GM12872 (cell line): ENCODE results near the gene VSX1.

ENCODE experiments used
- TF ChIP-seq, protein P1 (sequence below): IDR thresholded peaks from 3 replicates; pipeline ENCODE4 v1.5.1; 2011; ENCODE audit warnings: low read depth, mild to moderate bottlenecking, low read length, moderate library complexity; ENCODE audit not compliant: insufficient read depth

Gene VSX1

DNA sequence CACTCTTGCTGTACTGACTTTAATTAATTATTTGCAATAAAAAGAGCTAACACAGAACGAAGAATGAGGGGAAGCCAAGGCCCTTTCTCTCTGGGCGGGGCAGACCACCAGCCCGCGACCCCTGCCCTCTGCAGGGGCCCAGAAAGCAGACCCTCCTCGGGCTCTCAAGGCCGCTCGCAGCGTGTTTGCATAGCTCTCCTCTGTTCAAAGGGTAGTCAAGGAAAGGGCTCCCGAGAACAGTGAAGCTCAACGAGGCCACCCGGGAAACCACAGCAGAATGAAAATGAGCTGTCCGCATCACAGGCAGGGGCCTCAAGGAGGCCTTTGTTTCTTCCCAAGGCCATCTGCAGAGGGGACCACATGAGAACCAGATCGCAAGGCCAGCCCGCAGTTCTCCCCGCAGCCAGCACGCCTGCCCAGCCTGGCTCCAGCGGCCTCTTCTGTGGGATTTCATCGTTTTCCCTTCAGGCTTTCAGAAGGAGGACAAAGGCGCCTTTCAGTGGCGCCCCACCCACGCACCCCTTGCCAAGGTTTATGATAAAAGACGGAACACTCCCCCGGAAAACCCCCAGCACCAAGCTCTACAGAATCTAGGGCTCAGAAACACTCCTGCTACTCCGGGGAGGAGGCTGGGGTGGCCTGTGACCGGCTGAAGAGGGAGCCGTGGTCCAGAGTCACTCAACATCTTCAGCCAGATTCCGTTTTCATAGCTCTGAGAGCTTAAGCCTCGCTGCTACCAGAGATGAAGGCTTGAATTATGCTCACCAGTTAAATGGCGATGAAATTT lies 49.3 kb downstream of the VSX1 start:
- TF ChIP-seq, protein P1, sequence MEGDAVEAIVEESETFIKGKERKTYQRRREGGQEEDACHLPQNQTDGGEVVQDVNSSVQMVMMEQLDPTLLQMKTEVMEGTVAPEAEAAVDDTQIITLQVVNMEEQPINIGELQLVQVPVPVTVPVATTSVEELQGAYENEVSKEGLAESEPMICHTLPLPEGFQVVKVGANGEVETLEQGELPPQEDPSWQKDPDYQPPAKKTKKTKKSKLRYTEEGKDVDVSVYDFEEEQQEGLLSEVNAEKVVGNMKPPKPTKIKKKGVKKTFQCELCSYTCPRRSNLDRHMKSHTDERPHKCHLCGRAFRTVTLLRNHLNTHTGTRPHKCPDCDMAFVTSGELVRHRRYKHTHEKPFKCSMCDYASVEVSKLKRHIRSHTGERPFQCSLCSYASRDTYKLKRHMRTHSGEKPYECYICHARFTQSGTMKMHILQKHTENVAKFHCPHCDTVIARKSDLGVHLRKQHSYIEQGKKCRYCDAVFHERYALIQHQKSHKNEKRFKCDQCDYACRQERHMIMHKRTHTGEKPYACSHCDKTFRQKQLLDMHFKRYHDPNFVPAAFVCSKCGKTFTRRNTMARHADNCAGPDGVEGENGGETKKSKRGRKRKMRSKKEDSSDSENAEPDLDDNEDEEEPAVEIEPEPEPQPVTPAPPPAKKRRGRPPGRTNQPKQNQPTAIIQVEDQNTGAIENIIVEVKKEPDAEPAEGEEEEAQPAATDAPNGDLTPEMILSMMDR = no peak

DNA sequence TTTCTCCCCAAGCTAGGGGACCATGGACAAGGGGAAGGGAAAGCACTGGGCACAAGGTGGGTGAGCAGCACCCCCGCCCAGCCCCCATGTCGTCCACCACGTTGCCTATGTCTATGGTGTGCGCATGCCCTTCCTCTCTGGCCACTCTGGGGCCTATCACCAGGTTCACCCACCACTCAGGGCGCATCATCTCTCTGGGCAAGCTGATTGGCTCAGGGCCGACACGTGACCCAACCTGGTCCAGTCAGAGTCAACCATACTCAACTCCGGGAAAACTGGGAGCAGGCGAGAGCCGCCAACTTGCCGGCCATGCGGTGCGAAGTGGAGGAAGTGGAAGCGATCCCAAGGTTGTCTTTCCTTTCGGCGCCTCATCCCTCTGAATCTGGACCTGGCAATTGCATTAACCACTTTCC lies 49.9 kb downstream of the VSX1 start:
- TF ChIP-seq, protein P1 = no peak

DNA sequence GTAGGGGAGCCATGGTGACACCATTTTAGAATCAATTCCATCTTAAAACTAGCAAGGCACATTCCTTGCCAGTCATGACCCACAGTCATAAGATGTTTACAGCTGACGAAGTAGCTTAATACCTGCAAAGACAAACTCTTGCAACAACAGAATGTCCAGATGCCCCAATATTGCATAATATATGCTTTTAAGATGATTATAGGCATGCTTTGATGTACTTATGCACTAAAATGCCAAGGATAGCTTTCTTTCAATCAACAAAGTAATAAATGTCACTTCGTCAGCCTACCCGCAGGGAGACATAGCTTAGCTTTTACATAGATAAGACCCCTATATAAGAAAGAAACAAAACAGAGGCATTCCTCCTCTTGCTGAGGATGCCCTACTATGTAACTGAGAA lies 50.7 kb downstream of the VSX1 start:
- TF ChIP-seq, protein P1 = no peak

DNA sequence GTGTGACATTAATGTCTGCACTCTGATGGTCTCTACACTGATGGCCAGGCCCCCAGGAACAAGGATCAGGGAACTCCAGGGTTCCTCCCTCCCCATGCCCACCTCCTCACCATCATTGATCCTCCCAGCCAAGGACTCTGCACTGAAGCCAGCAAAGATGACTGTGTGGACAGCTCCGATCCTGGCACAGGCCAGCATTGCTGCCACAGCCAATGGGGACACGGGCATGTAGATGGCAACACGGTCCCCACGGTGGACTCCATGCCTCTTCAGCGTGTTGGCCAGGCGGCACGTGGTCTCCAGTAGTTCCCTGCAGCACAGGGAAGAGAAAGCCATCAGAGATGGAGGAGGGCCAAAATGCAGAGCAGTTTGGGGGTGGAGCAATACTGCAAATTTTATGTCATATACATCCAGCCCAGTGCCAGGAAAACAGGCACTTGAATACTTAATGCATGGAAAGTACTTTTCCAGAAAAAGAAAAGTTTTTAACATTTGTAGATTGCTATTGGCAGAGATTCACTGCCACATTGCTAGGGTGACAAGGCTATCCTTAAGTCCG lies 51.2 kb downstream of the VSX1 start:
- TF ChIP-seq, protein P1 = no peak

DNA sequence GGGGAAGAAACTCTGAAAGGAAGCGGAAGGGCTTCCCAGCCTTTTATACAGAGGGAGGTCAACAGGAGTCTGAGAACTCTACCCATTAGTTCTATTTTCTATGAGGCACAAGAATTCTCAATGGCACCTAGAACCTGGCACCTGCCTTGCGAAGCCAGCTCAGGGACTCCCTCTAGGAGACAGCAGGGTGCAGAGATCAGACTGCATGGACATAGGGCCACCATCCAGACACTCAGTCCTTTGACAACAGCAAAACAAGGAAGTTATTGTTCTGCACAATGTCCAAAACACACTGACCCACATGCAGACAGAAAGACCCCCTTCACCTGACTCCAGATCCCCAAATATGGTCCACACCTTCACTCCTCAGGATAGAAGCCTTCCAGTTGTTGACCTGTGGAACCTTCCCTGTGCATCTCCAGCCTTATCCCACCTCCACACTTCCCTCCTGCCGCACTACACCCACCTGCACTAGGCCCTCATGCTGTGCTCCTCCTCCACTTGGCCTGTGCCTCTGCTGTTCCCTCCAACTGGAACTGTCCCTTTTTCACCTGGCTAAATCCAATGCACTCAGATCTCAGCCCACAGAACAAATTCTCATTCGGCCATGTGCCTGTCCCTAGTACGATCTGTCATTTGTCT lies 51.8 kb downstream of the VSX1 start:
- TF ChIP-seq, protein P1 = no peak

DNA sequence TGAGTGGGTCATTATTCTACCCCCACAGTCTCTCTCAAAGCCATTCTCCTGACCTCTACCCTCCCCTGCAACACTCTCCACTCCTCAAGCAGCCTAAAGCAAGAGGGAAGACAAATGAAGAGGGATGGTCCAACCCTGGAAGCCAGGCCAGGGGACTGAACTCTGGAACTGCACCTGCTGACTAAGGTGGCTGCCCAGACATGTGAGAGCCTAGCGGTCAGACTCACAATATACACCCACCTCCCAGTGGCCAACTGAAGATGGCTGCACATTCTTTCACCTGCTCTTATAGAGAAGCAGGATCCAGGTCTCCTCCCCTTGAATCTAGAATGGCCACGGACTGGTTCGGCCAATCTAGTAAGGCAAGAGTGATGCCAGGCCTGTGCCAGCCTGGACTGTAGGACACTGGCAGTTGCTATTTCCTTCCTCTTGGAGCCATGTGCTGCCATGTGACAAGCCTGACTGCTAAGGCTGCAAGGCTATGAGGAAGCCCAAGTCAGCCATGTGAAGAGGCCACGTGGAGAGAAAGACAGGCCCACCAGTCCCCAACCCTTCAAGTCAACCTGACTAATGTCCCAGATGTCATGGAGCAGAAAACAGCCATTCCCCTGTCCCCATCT lies 55.8 kb downstream of the VSX1 start:
- TF ChIP-seq, protein P1 = no peak
